ENCODE data around the gene METTL23.

DNA sequence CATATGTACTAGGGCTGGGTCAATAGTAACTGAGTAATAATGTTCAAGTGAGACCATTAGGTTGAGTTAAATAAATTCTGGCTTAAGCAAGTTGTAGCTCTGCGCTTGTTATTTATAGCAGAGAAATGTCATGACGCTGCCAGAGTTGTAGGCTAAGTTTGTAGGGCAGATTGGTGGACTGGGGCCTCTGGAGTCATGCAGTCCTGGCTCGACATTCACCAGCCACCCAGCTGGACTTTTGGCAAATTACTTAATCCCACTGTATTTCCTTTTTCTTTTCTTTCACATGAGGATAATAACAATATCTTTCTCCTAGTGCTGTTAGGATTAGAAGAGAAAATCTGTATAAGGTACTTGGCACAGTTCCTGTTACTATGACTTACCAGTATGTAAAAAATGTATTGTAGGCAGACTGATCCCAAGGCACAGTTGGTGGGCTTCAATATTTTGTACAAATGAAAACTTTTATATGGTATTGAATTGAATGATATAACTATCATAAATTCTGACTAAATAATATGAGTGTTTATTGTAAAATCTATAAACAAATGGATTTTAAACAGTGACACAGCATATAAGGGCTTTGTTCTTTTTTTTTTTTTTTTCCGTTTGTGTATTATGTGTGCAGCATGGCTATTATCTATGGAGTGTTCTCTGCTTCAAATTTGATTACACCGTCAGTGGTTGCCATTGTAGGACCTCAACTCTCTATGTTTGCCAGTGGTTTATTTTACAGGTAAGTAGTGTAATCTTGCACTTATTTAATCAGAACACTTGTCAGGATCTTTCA lies 13.9 kb downstream of the METTL23 start:
- no peak for TF ChIP-seq EZH2 (IDR thresholded peaks at IDR 0.05; ENCODE audit: borderline replicate concordance, low read length)
- TF ChIP-seq, protein P1, sequence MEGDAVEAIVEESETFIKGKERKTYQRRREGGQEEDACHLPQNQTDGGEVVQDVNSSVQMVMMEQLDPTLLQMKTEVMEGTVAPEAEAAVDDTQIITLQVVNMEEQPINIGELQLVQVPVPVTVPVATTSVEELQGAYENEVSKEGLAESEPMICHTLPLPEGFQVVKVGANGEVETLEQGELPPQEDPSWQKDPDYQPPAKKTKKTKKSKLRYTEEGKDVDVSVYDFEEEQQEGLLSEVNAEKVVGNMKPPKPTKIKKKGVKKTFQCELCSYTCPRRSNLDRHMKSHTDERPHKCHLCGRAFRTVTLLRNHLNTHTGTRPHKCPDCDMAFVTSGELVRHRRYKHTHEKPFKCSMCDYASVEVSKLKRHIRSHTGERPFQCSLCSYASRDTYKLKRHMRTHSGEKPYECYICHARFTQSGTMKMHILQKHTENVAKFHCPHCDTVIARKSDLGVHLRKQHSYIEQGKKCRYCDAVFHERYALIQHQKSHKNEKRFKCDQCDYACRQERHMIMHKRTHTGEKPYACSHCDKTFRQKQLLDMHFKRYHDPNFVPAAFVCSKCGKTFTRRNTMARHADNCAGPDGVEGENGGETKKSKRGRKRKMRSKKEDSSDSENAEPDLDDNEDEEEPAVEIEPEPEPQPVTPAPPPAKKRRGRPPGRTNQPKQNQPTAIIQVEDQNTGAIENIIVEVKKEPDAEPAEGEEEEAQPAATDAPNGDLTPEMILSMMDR (IDR thresholded peaks at IDR 0.05; ENCODE audit: low read length), result no peak
